ENCODE measurements around the gene BLCAP.
"Not testable (repeated sequence)": the region's sequence is repeated elsewhere in the genome, so short reads cannot be mapped to it uniquely, and the experiment has no call there.

The BLCAP gene

DNA sequence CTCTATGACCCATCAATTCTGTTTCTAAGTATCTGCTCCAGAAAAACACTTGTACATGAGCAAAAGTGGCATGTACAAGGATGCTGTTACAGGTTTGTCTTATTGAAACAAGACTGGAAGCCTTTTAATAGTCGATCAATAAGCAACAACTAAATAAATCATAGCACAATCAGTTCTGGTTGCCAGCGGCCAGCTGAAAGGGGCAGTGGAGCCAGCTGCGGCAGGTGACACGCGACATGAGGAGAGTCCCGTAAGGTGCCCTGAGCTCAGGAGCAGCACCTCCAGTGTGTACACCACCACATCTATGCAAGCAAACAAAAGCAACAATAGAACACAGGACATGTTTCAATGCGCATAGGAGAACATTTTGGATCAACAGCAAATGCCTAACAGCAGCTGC lies 27.4 kb downstream of the BLCAP start:
- no peak for DNase-seq (ENCODE audit: low spot score)
- no peak for TF ChIP-seq CTCF (IDR thresholded peaks at IDR 0.05; ENCODE audit: extremely low read depth, missing control alignments)

- no peak for DNase-seq (ENCODE audit: low spot score)
- no peak for TF ChIP-seq CTCF (IDR thresholded peaks at IDR 0.05; ENCODE audit: extremely low read depth, missing control alignments)
These were observed 29.5 kb downstream of the BLCAP start for GRCh38 chr20:37498066-37498665.

GRCh38 chr20:37494796-37495195 lies 32.9 kb downstream of the BLCAP start:
- TF ChIP-seq CTCF (IDR thresholded peaks at IDR 0.05; ENCODE audit: extremely low read depth, missing control alignments): no peak
- no peak for DNase-seq (ENCODE audit: low spot score)

GRCh38 chr20:37494301-37494700 lies 33.4 kb downstream of the BLCAP start:
- DNase-seq (ENCODE audit: low spot score): no peak
- no peak for TF ChIP-seq CTCF (IDR thresholded peaks at IDR 0.05; ENCODE audit: extremely low read depth, missing control alignments)

GRCh38 chr20:37492945-37493344 lies 34.7 kb downstream of the BLCAP start:
- no peak for TF ChIP-seq CTCF (IDR thresholded peaks at IDR 0.05; ENCODE audit: extremely low read depth, missing control alignments)
- no peak for DNase-seq (ENCODE audit: low spot score)

DNA sequence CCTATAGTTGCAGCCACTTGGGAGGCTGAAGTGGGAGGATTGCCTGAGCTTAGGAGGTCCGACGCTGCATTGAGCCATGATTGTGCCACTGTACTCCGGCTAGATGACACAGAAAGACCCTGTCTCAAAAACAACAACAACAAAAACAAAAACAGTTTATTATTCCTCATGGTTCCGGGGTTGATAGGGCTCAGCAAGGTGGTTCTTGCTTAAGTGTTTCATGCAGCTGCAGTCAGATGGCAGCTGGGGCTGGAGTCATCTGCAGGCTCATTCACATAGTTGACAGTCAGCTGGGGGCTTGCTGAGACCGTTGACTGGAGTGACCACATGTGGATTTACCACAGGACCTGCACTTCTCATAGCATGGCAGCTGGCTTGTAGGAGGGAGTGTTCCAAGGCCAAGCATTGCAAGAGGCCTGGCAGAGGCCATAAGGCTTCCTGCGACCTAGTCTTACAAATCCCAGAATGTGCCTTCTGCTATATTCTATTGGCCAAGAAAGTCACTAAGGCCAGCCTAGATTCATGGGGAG lies 35.5 kb downstream of the BLCAP start:
- no peak for DNase-seq (ENCODE audit: low spot score)
- TF ChIP-seq CTCF (IDR thresholded peaks at IDR 0.05; ENCODE audit: extremely low read depth, missing control alignments): no peak

DNA sequence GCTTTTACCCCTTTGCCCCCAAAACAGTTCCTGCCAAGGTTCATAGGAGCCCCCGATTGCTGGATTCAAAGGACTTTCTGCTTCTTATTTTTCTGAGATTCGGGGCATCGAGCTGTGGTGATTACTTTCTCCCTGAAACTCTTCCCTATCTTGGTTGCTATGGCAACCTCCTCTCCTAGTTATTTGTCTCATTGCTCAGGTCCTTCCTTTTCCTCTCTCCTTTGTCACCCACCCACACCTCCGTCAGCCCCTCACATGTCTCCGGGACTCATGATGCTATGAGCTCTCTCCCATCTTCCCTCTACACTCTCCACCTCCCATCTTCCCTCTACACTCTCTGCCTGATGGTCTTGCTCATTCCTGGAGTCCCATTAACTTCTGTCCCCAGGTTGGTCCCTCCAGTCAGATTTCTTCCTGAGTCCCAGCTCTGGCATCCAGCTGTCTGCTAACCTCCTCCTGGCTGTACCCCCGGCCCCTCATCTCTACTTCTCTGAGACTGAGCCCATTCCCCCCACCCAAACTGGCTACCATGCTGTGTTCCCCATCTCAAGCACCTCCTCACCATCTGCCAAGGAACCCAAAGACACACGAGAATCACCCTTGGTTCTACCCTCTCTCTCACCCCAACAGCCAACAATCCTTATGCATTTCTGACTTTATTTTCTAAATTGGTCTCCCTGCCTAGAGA lies 36.9 kb downstream of the BLCAP start:
- TF ChIP-seq CTCF (IDR thresholded peaks at IDR 0.05; ENCODE audit: extremely low read depth, missing control alignments): no peak
- DNase-seq (ENCODE audit: low spot score): no peak

GRCh38 chr20:37486209-37486608 lies 41.5 kb downstream of the BLCAP start:
- DNase-seq (ENCODE audit: low spot score): not testable (repeated sequence)

All from GM20000 (cell line).